SK-N-SH treated with all-trans-retinoic acid at 6 μM for 48 hours (cell line): ENCODE results near the gene ASNSD1.

Source experiments
- ARNTL ChIP-seq: fragments of 450-650 bp; formaldehyde crosslinking; IDR thresholded peaks from 2 replicates; pipeline ENCODE4 v1.5.0; 2020; ENCODE audit warnings: low read depth, mild to moderate bottlenecking, moderate library complexity, borderline replicate concordance
- ISL1 ChIP-seq: fragments of 250-450 bp; sonication (Bioruptor Pico); IDR thresholded peaks from 2 replicates; pipeline ENCODE4 v2.1.2; 2022; ENCODE audit warnings: mild to moderate bottlenecking, moderate library complexity
- OSR1 ChIP-seq: fragments of 250-450 bp; sonication (Bioruptor Pico); IDR thresholded peaks from 2 replicates; pipeline ENCODE4 v1.8.0; 2022; ENCODE audit warnings: moderate library complexity, mild to moderate bottlenecking, inconsistent platforms
- RARB ChIP-seq: fragments of 250-450 bp; sonication (Bioruptor Pico); IDR thresholded peaks from 2 replicates; pipeline ENCODE4 v1.8.0; 2021; ENCODE audit warnings: mild to moderate bottlenecking, moderate library complexity
- TCF4 ChIP-seq: fragments of 250-450 bp; sonication (Bioruptor Pico); IDR thresholded peaks from 2 replicates; pipeline ENCODE4 v1.8.0; 2021; ENCODE audit warnings: mild to moderate bottlenecking, moderate library complexity, borderline replicate concordance
- TSHZ2 ChIP-seq: fragments of 250-450 bp; sonication (Bioruptor Pico); IDR thresholded peaks from 2 replicates; pipeline ENCODE4 v1.5.0; 2020; ENCODE audit warnings: mild to moderate bottlenecking, moderate library complexity
- ZFP3 ChIP-seq: fragments of 250-450 bp; sonication (Bioruptor Pico); IDR thresholded peaks from 2 replicates; pipeline ENCODE4 v1.5.0; 2020; ENCODE audit warnings: mild to moderate bottlenecking, moderate library complexity
- ZFP30 ChIP-seq: fragments of 450-650 bp; formaldehyde crosslinking; IDR thresholded peaks from 2 replicates; pipeline ENCODE4 v1.5.0; 2022; ENCODE audit warnings: mild to moderate bottlenecking, moderate library complexity
- TF ChIP-seq, protein P1 (sequence below): fragments of 250-450 bp; sonication (Bioruptor Pico); IDR thresholded peaks from 2 replicates; pipeline ENCODE4 v1.8.0; 2020; ENCODE audit warnings: mild to moderate bottlenecking, moderate library complexity, borderline replicate concordance
- TF ChIP-seq, protein P2 (sequence below): fragments of 250-450 bp; sonication (Bioruptor Pico); IDR thresholded peaks from 2 replicates; pipeline ENCODE4 v1.5.1; 2021; ENCODE audit warnings: mild to moderate bottlenecking, moderate library complexity

- TF ChIP-seq, protein P1, sequence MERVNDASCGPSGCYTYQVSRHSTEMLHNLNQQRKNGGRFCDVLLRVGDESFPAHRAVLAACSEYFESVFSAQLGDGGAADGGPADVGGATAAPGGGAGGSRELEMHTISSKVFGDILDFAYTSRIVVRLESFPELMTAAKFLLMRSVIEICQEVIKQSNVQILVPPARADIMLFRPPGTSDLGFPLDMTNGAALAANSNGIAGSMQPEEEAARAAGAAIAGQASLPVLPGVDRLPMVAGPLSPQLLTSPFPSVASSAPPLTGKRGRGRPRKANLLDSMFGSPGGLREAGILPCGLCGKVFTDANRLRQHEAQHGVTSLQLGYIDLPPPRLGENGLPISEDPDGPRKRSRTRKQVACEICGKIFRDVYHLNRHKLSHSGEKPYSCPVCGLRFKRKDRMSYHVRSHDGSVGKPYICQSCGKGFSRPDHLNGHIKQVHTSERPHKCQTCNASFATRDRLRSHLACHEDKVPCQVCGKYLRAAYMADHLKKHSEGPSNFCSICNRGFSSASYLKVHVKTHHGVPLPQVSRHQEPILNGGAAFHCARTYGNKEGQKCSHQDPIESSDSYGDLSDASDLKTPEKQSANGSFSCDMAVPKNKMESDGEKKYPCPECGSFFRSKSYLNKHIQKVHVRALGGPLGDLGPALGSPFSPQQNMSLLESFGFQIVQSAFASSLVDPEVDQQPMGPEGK (CRISPR knock-in tag): no peak
- TF ChIP-seq RARB (CRISPR knock-in tag) (no peak), TSHZ2 (no peak), ZFP3 (no peak), ARNTL (no peak), TCF4 (no peak), OSR1 (CRISPR knock-in tag) (no peak), ISL1 (no peak), ZFP30 (CRISPR knock-in tag) (no peak)
- TF ChIP-seq, protein P2, sequence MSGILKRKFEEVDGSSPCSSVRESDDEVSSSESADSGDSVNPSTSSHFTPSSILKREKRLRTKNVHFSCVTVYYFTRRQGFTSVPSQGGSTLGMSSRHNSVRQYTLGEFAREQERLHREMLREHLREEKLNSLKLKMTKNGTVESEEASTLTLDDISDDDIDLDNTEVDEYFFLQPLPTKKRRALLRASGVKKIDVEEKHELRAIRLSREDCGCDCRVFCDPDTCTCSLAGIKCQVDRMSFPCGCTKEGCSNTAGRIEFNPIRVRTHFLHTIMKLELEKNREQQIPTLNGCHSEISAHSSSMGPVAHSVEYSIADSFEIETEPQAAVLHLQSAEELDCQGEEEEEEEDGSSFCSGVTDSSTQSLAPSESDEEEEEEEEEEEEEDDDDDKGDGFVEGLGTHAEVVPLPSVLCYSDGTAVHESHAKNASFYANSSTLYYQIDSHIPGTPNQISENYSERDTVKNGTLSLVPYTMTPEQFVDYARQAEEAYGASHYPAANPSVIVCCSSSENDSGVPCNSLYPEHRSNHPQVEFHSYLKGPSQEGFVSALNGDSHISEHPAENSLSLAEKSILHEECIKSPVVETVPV (CRISPR knock-in tag): no peak
Measured at GRCh38 chr2:189641590-189641989, 19.7 kb upstream of the ASNSD1 start.
